Neuronal stem cell (in vitro differentiated cells): ENCODE data around the gene MRAS.

ENCODE experiments used
- DNase-seq: peaks from one replicate; pipeline ENCODE4 v3.0.0-alpha.2; 2013; ENCODE audit warnings: low spot score
- H2AFZ ChIP-seq: one replicate; pipeline ENCODE4 v1.6.1; 2013; ENCODE audit warnings: mild to moderate bottlenecking, low read length, inconsistent platforms
- H2AK5ac ChIP-seq: 2 replicates; pipeline ENCODE4 v1.6.1; 2013; ENCODE audit warnings: low read depth, mild to moderate bottlenecking, inconsistent platforms, low read length, moderate library complexity, mixed read lengths
- H2BK120ac ChIP-seq: 2 replicates; pipeline ENCODE4 v1.6.1; 2013; ENCODE audit warnings: low read depth, mild to moderate bottlenecking, inconsistent platforms, low read length, moderate library complexity, mixed read lengths
- H2BK12ac ChIP-seq: one replicate; pipeline ENCODE4 v1.6.1; 2013; ENCODE audit warnings: low read length, inconsistent platforms
- H2BK15ac ChIP-seq: 2 replicates; pipeline ENCODE4 v1.6.1; 2013; ENCODE audit warnings: mild to moderate bottlenecking, low read length, inconsistent platforms, mixed read lengths
- H2BK5ac ChIP-seq: one replicate; pipeline ENCODE4 v1.6.1; 2013; ENCODE audit warnings: inconsistent platforms, mild to moderate bottlenecking, low read length, moderate library complexity
- H3K14ac ChIP-seq: one replicate; pipeline ENCODE4 v1.6.1; 2013; ENCODE audit warnings: low read length, inconsistent platforms
- H3K18ac ChIP-seq: 2 replicates; pipeline ENCODE4 v1.6.1; 2013; ENCODE audit warnings: low read length, inconsistent platforms
- H3K23ac ChIP-seq: 2 replicates; pipeline ENCODE4 v1.6.1; 2013; ENCODE audit warnings: low read depth, mild to moderate bottlenecking, mixed read lengths, low read length, inconsistent platforms; ENCODE audit not compliant: poor library complexity
- H3K27ac ChIP-seq: replicated peaks from 3 replicates; pipeline ENCODE4 v1.5.1; 2013; ENCODE audit warnings: low read length, inconsistent platforms
- H3K27me3 ChIP-seq, 3 experiments: 2 replicates each; pipeline ENCODE4 v1.6.1; 2013; ENCODE audit warnings: low read length in 3 of 3, mild to moderate bottlenecking in 2 of 3, inconsistent platforms in 1 of 3, low read depth in 1 of 3, mixed read lengths in 1 of 3, moderate library complexity in 1 of 3; ENCODE audit not compliant: control insufficient read depth in 3 of 3, insufficient read depth in 3 of 3
- H3K36me3 ChIP-seq, 2 donors: replicated peaks in 1 of 2; 2 replicates each; pipeline ENCODE4 v1.6.1; 2013; ENCODE audit warnings: low read length in 2 of 2; ENCODE audit not compliant: control insufficient read depth in 2 of 2, insufficient read depth in 2 of 2
- H3K4ac ChIP-seq: 2 replicates; pipeline ENCODE4 v1.6.1; 2013; ENCODE audit warnings: inconsistent platforms, mild to moderate bottlenecking, low read length, moderate library complexity
- H3K4me1 ChIP-seq, 2 donors: 1 replicate in 1 of 2; 2 replicates in 1 of 2; pipeline ENCODE4 v1.6.1; 2013; ENCODE audit warnings: low read length in 2 of 2, low read depth in 1 of 2; ENCODE audit not compliant: control insufficient read depth in 2 of 2, insufficient read depth in 1 of 2
- H3K4me2 ChIP-seq: one replicate; pipeline ENCODE4 v1.6.1; 2013; ENCODE audit warnings: mild to moderate bottlenecking, low read length, inconsistent platforms; ENCODE audit not compliant: insufficient read depth, poor library complexity, severe bottlenecking
- H3K4me3 ChIP-seq, 2 donors: 2 replicates each; pipeline ENCODE4 v1.5.1; 2013; ENCODE audit warnings: low read length in 2 of 2, mild to moderate bottlenecking in 2 of 2, inconsistent platforms in 1 of 2, moderate library complexity in 1 of 2
- H3K79me1 ChIP-seq: one replicate; pipeline ENCODE4 v1.6.1; 2013; ENCODE audit warnings: low read depth, mild to moderate bottlenecking, inconsistent platforms, low read length, moderate library complexity
- H3K9ac ChIP-seq: one replicate; pipeline ENCODE4 v1.6.1; 2013; ENCODE audit warnings: mild to moderate bottlenecking, low read depth, low read length, inconsistent platforms; ENCODE audit not compliant: poor library complexity
- H3K9me3 ChIP-seq, 2 donors: replicated peaks in 1 of 2; 2 replicates each; pipeline versions ENCODE3 to v1.6.1; 2013; ENCODE audit warnings: low read length in 2 of 2, mild to moderate bottlenecking in 2 of 2, inconsistent platforms in 1 of 2, low read depth in 1 of 2, mixed read lengths in 1 of 2, moderate library complexity in 1 of 2; ENCODE audit not compliant: control insufficient read depth in 2 of 2, insufficient read depth in 1 of 2
- H4K8ac ChIP-seq: one replicate; pipeline ENCODE4 v1.6.1; 2013; ENCODE audit warnings: low read depth, mild to moderate bottlenecking, inconsistent platforms, low read length, moderate library complexity
- H4K91ac ChIP-seq: one replicate; pipeline ENCODE4 v1.6.1; 2013; ENCODE audit warnings: low read length, low read depth, mild to moderate bottlenecking, inconsistent platforms; ENCODE audit not compliant: poor library complexity
- WGBS, 2 donors: extraction: QIAGEN DNeasy Blood & Tissue Kit; methylation state at CpG; one replicate each; pipeline ENCODE4 v1.1.7; 2013; ENCODE audit warnings: missing lambda C conversion rate in 2 of 2, mixed read lengths in 1 of 2; ENCODE audit not compliant: insufficient read length in 2 of 2, insufficient replicate concordance in 1 of 2; ENCODE audit errors: extremely low coverage in 2 of 2; 5-methylcytosine and 5-hydroxymethylcytosine counted together

The MRAS gene

GRCh38 chr3:138371070-138371965 is 22.9 kb downstream of the MRAS start:
- H3K36me3 ChIP-seq = peaks cover 1 to 15% of the 10 kb centered on the region in 2 donors
- no peak overlapping the region for H3K18ac ChIP-seq
- H3K9ac ChIP-seq = no peak overlapping the region
- peaks cover 0 to 9% of the 10 kb centered on the region in 2 donors for H3K4me1 ChIP-seq
- no peaks in the 10 kb centered on the region for H3K27me3 ChIP-seq
- no peaks in the 10 kb centered on the region for H3K79me1 ChIP-seq
- DNase-seq = no peak
- H2BK12ac ChIP-seq = no peak overlapping the region
- no peak overlapping the region for H4K91ac ChIP-seq
- no peak overlapping the region for H2BK15ac ChIP-seq
- no peak overlapping the region for H3K4me2 ChIP-seq
- no peak overlapping the region for H3K23ac ChIP-seq
- H2BK5ac ChIP-seq = no peak overlapping the region
- no peak overlapping the region for H2AFZ ChIP-seq
- H4K8ac ChIP-seq = no peak overlapping the region
- no peak overlapping the region for H2BK120ac ChIP-seq
- no CpG with 5 or more reads among the region's 9 CpGs for WGBS, 2 donors
- H3K9me3 ChIP-seq = no peaks in the 10 kb centered on the region
- H3K27ac ChIP-seq = no peak overlapping the region
- H2AK5ac ChIP-seq = no peak overlapping the region
- no peak overlapping the region for H3K4ac ChIP-seq
- H3K4me3 ChIP-seq = no peak overlapping the region
- H3K14ac ChIP-seq = no peak overlapping the region

DNA sequence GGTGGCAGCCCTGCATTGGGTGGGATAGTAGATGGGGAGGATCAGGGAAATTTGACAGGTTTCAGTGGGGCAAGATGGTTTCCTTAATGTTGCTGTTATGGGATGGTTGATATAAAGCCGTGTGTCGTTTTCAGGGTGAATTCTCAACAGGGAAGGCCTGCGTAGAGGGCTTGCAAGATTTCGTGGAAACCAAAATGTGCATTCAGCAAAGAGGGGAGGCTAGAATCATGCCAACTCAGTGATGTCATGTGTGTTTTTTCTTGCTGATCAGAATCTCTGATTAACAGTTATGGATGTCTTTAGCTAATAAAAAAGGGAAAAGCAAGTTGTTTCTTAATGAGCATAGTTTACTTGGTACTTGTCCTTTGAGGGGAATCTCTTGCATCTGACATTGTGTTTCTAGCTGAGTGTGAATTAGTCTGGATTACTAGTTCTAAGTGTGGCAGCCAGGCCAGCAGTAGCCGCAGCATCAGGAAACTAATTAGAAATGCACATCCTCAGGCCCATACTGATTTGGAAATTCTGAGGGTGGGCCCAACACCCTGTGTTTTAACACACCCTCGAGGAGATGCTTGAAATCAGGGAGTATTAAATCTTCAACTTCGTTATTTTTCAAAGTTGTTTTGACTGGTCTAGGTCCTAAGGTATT is 24.8 kb downstream of the MRAS start:
- H3K4ac ChIP-seq = no peak overlapping the region
- no peak overlapping the region for H4K91ac ChIP-seq
- H3K27ac ChIP-seq = no peak overlapping the region
- no peak overlapping the region for H3K9ac ChIP-seq
- H2AK5ac ChIP-seq = no peak overlapping the region
- H3K18ac ChIP-seq = no peak overlapping the region
- H2AFZ ChIP-seq = no peak overlapping the region
- no peaks in the 10 kb centered on the region for H3K79me1 ChIP-seq
- no peak overlapping the region for H2BK120ac ChIP-seq
- no peak overlapping the region for H4K8ac ChIP-seq
- no peak for DNase-seq
- H3K36me3 ChIP-seq = peaks cover 1 to 15% of the 10 kb centered on the region in 2 donors
- H3K23ac ChIP-seq = no peak overlapping the region
- no peak overlapping the region for H3K14ac ChIP-seq
- no peak overlapping the region for H2BK15ac ChIP-seq
- H3K27me3 ChIP-seq = no peaks in the 10 kb centered on the region
- H2BK5ac ChIP-seq = no peak overlapping the region
- H3K9me3 ChIP-seq = no peaks in the 10 kb centered on the region
- H2BK12ac ChIP-seq = no peak overlapping the region
- no CpG with 5 or more reads among the region's 7 CpGs for WGBS, 2 donors
- peaks cover 0 to 7% of the 10 kb centered on the region in 2 donors for H3K4me1 ChIP-seq
- H3K4me3 ChIP-seq = no peak overlapping the region
- no peak overlapping the region for H3K4me2 ChIP-seq

DNA sequence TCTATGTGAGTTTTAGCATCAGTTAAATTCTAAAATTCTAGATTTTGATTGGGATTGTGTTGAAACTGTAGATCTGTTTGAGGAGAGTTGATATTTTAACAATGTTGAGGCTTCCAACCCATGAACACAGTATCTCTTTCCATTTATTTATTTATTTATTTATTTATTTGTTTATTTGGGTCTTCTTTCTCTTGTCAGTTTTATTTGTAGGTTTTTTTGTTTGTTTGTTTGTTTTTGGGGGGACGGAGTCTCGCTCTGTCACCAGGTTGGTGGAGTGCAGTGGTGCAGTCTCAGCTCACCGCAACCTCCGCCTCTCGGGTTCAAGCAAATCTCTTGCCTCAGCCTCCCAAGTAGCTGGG is 25.3 kb downstream of the MRAS start:
- Histone ChIP-seq H3K27ac (no peak overlapping the region), H2BK15ac (no peak overlapping the region), H3K4me2 (no peak overlapping the region), H3K4ac (no peak overlapping the region), H4K8ac (no peak overlapping the region), H2BK5ac (no peak overlapping the region), H3K4me3 (no peak overlapping the region), H3K27me3 (no peaks in the 10 kb centered on the region), H2BK120ac (no peak overlapping the region), H3K36me3 (peaks cover 1 to 19% of the 10 kb centered on the region in 2 donors), H2AK5ac (no peak overlapping the region), H3K18ac (no peak overlapping the region), H4K91ac (no peak overlapping the region), H2BK12ac (no peak overlapping the region), H2AFZ (no peak overlapping the region), H3K4me1 (peaks cover 0 to 7% of the 10 kb centered on the region in 2 donors), H3K23ac (no peak overlapping the region), H3K9me3 (no peaks in the 10 kb centered on the region), H3K14ac (no peak overlapping the region), H3K79me1 (no peaks in the 10 kb centered on the region), H3K9ac (no peak overlapping the region)
- no CpG with 5 or more reads among the region's 5 CpGs for WGBS, 2 donors
- DNase-seq = no peak

GRCh38 chr3:138374573-138375134 is 26.3 kb downstream of the MRAS start:
- Histone ChIP-seq H3K9me3 (no peaks in the 10 kb centered on the region), H2BK12ac (no peak overlapping the region), H3K79me1 (no peaks in the 10 kb centered on the region), H4K91ac (no peak overlapping the region), H3K23ac (no peak overlapping the region), H2BK120ac (no peak overlapping the region), H3K27me3 (no peaks in the 10 kb centered on the region), H3K4me3 (no peak overlapping the region), H3K4me1 (peaks cover 0 to under 1% of the 10 kb centered on the region in 2 donors), H3K36me3 (peaks cover 1 to 19% of the 10 kb centered on the region in 2 donors), H3K4me2 (no peak overlapping the region), H2AK5ac (no peak overlapping the region), H3K18ac (no peak overlapping the region), H2BK15ac (no peak overlapping the region), H2BK5ac (no peak overlapping the region), H2AFZ (no peak overlapping the region), H3K27ac (no peak overlapping the region), H3K4ac (no peak overlapping the region), H3K14ac (no peak overlapping the region), H4K8ac (no peak overlapping the region), H3K9ac (no peak overlapping the region)
- DNase-seq = no peak
- no CpG with 5 or more reads among the region's 2 CpGs for WGBS, 2 donors
